Stimulated activated naive CD8-positive, alpha-beta T cell treated with anti-CD3 and anti-CD28 coated beads, Interleukin-15, amount 100 ng/mL, for 72 hours (primary cell): Measurements from ENCODE around the gene CAPN14.

ENCODE experiments used
- ATAC-seq: fragments of 150-1000 bp; cut with Tn5 transposase; 2 replicates; pipeline ENCODE4 v1.10.0; 2021; ENCODE audit warnings: mild to moderate bottlenecking, moderate library complexity
- DNase-seq, 2 donors: peaks; one replicate each; pipeline ENCODE4 v3.0.0; 2021 to 2022
- H3K27ac Mint-ChIP-seq, 2 donors: one replicate each; pipeline ENCODE4 v1.8.0; 2022; ENCODE audit warnings: mild to moderate bottlenecking in 2 of 2, mixed read lengths in 2 of 2, moderate library complexity in 2 of 2
- H3K27me3 Mint-ChIP-seq: one replicate; pipeline ENCODE4 v1.8.0; 2022; ENCODE audit warnings: mixed read lengths
- H3K4me1 Mint-ChIP-seq: one replicate; pipeline ENCODE4 v1.8.0; 2022; ENCODE audit warnings: mild to moderate bottlenecking, mixed read lengths
- H3K4me3 Mint-ChIP-seq, 2 donors: one replicate each; pipeline ENCODE4 v1.8.0; 2022; ENCODE audit warnings: mild to moderate bottlenecking in 2 of 2, mixed read lengths in 2 of 2, moderate library complexity in 1 of 2
- H3K9me3 Mint-ChIP-seq, 2 donors: one replicate each; pipeline ENCODE4 v1.8.0; 2022; ENCODE audit warnings: mixed read lengths in 2 of 2

CAPN14 gene

GRCh38 chr2:31235504-31235902 lies 18.2 kb upstream of the CAPN14 start:
- Mint-ChIP-seq H3K27ac (no peak overlapping the region), H3K27me3 (peaks cover 15% of the 10 kb centered on the region), H3K4me3 (peak overlapping the region in 1 of 2 donors; percentile 58), H3K4me1 (peaks cover 24% of the 10 kb centered on the region), H3K9me3 (no peaks in the 10 kb centered on the region)
- no peak for DNase-seq
- ATAC-seq, result no peak

GRCh38 chr2:31234683-31235503 lies 17.6 kb upstream of the CAPN14 start:
- no peak for DNase-seq
- H3K4me3 Mint-ChIP-seq, result peak overlapping the region; percentile 58 to 83
- peaks cover 24% of the 10 kb centered on the region for H3K4me1 Mint-ChIP-seq
- ATAC-seq, result no peak
- H3K27me3 Mint-ChIP-seq, result peaks cover 15% of the 10 kb centered on the region
- no peaks in the 10 kb centered on the region for H3K9me3 Mint-ChIP-seq
- H3K27ac Mint-ChIP-seq, result peak overlapping the region in 1 of 2 donors; percentile 84

- DNase-seq (peak; percentile 82 to 89), ATAC-seq (peak; percentile 97)
- H3K4me3 Mint-ChIP-seq, result peak within 1 kb of the TSS; percentile 75 to 83
- H3K27ac Mint-ChIP-seq, result peak within 1 kb of the TSS; percentile 75 to 84
- peaks cover 24% of the 10 kb centered on the region for H3K4me1 Mint-ChIP-seq
- H3K27me3 Mint-ChIP-seq, result peaks cover 16% of the 10 kb centered on the region
- H3K9me3 Mint-ChIP-seq, result no peaks in the 10 kb centered on the region
These were observed 16.7 kb upstream of the CAPN14 start, which contains the start of gene EHD3 for GRCh38 chr2:31233741-31234682. Gene EHD3, plus strand, starts transcription at chr2:31234152. Its CDS starts 470 bp downstream, at chr2:31234622.

GRCh38 chr2:31233231-31233630 lies 15.9 kb upstream of the CAPN14 start:
- peaks cover 24% of the 10 kb centered on the region for H3K4me1 Mint-ChIP-seq
- H3K27me3 Mint-ChIP-seq, result peaks cover 21% of the 10 kb centered on the region
- peak overlapping the region in 1 of 2 donors; percentile 75 for H3K27ac Mint-ChIP-seq

GRCh38 chr2:31232586-31232985 lies 15.3 kb upstream of the CAPN14 start:
- H3K9me3 Mint-ChIP-seq, result no peaks in the 10 kb centered on the region
- H3K4me1 Mint-ChIP-seq, result peaks cover 24% of the 10 kb centered on the region
- ATAC-seq, result no peak
- DNase-seq, result no peak
- no peak overlapping the region for H3K27ac Mint-ChIP-seq
- H3K4me3 Mint-ChIP-seq, result no peak overlapping the region
- H3K27me3 Mint-ChIP-seq, result peaks cover 23% of the 10 kb centered on the region

More at GRCh38 chr2:31233231-31233630, 15.9 kb upstream of the CAPN14 start:
- H3K9me3 Mint-ChIP-seq, result no peaks in the 10 kb centered on the region
- no peak for ATAC-seq
- H3K4me3 Mint-ChIP-seq, result peak overlapping the region; percentile 75 to 83
- no peak for DNase-seq

GRCh38 chr2:31231571-31232302 lies 14.4 kb upstream of the CAPN14 start:
- Mint-ChIP-seq H3K4me1 (peaks cover 24% of the 10 kb centered on the region), H3K9me3 (no peaks in the 10 kb centered on the region), H3K27ac (no peak overlapping the region), H3K27me3 (peaks cover 32% of the 10 kb centered on the region), H3K4me3 (no peak overlapping the region)
- DNase-seq, result no peak
- ATAC-seq, result no peak

GRCh38 chr2:31230751-31231150 lies 13.4 kb upstream of the CAPN14 start:
- ATAC-seq (no peak), DNase-seq (no peak)
- Mint-ChIP-seq H3K4me3 (no peak overlapping the region), H3K4me1 (peaks cover 24% of the 10 kb centered on the region), H3K9me3 (no peaks in the 10 kb centered on the region), H3K27me3 (peaks cover 34% of the 10 kb centered on the region), H3K27ac (no peak overlapping the region)

- H3K27ac Mint-ChIP-seq, result no peak overlapping the region
- H3K4me1 Mint-ChIP-seq, result peaks cover 10% of the 10 kb centered on the region
- H3K4me3 Mint-ChIP-seq, result no peak overlapping the region
- no peak for DNase-seq
- H3K27me3 Mint-ChIP-seq, result peaks cover 37% of the 10 kb centered on the region
- no peaks in the 10 kb centered on the region for H3K9me3 Mint-ChIP-seq
- ATAC-seq, result no peak
These were observed 11.4 kb upstream of the CAPN14 start for GRCh38 chr2:31228717-31229116.

- no peak for ATAC-seq
- H3K27me3 Mint-ChIP-seq, result peaks cover 41% of the 10 kb centered on the region
- H3K4me3 Mint-ChIP-seq, result no peak overlapping the region
- DNase-seq, result no peak
- H3K9me3 Mint-ChIP-seq, result no peaks in the 10 kb centered on the region
- peaks cover under 1% of the 10 kb centered on the region for H3K4me1 Mint-ChIP-seq
- no peak overlapping the region for H3K27ac Mint-ChIP-seq
These were observed 10.4 kb upstream of the CAPN14 start for GRCh38 chr2:31227711-31228125.

- Mint-ChIP-seq H3K27me3 (peaks cover 41% of the 10 kb centered on the region), H3K4me3 (no peak overlapping the region), H3K27ac (no peak overlapping the region), H3K4me1 (no peaks in the 10 kb centered on the region), H3K9me3 (no peaks in the 10 kb centered on the region)
- no peak for ATAC-seq
- DNase-seq, result no peak
These were observed 9.8 kb upstream of the CAPN14 start for GRCh38 chr2:31227110-31227509.

GRCh38 chr2:31226266-31226665 lies 9.0 kb upstream of the CAPN14 start:
- no peak overlapping the region for H3K27ac Mint-ChIP-seq
- H3K9me3 Mint-ChIP-seq, result no peaks in the 10 kb centered on the region
- DNase-seq, result no peak
- peaks cover 45% of the 10 kb centered on the region for H3K27me3 Mint-ChIP-seq
- H3K4me1 Mint-ChIP-seq, result peaks cover 4% of the 10 kb centered on the region
- no peak overlapping the region for H3K4me3 Mint-ChIP-seq
- no peak for ATAC-seq

GRCh38 chr2:31223749-31224148 lies 6.4 kb upstream of the CAPN14 start:
- Mint-ChIP-seq H3K9me3 (no peaks in the 10 kb centered on the region), H3K4me1 (peaks cover 5% of the 10 kb centered on the region), H3K4me3 (no peak overlapping the region), H3K27me3 (peaks cover 45% of the 10 kb centered on the region), H3K27ac (no peak overlapping the region)
- DNase-seq, result no peak
- ATAC-seq, result no peak

- no peak for ATAC-seq
- Mint-ChIP-seq H3K4me3 (no peak overlapping the region), H3K9me3 (no peaks in the 10 kb centered on the region), H3K27me3 (peaks cover 42% of the 10 kb centered on the region), H3K4me1 (peaks cover 7% of the 10 kb centered on the region), H3K27ac (no peak overlapping the region)
- no peak for DNase-seq
These were observed 5.7 kb upstream of the CAPN14 start for GRCh38 chr2:31223026-31223425.

- no peaks in the 10 kb centered on the region for H3K9me3 Mint-ChIP-seq
- peaks cover 16% of the 10 kb centered on the region for H3K4me1 Mint-ChIP-seq
- DNase-seq (no peak), ATAC-seq (no peak)
- no peak overlapping the region for H3K4me3 Mint-ChIP-seq
- no peak overlapping the region for H3K27ac Mint-ChIP-seq
- H3K27me3 Mint-ChIP-seq, result peaks cover 35% of the 10 kb centered on the region
These were observed 4.8 kb upstream of the CAPN14 start for GRCh38 chr2:31222071-31222470.

GRCh38 chr2:31221544-31221943 lies 4.2 kb upstream of the CAPN14 start:
- ATAC-seq, result peak; percentile 27

More at GRCh38 chr2:31221544-31221943, 4.2 kb upstream of the CAPN14 start:
- peaks cover 21% of the 10 kb centered on the region for H3K4me1 Mint-ChIP-seq
- no peak overlapping the region for H3K4me3 Mint-ChIP-seq
- H3K9me3 Mint-ChIP-seq, result no peaks in the 10 kb centered on the region
- no peak overlapping the region for H3K27ac Mint-ChIP-seq
- peaks cover 29% of the 10 kb centered on the region for H3K27me3 Mint-ChIP-seq
- no peak for DNase-seq
